Lower lobe of right lung (tissue), 2 donors: ENCODE results near the gene IGIP. TPM values are rescaled to one million over a fixed set of nuclear protein-coding genes. Genes with fewer than 3 reads are reported as not detected.

Experiments
- ATAC-seq, 2 donors: fragments of 200-7000 bp; cut with Tn5 transposase; one replicate each; pipeline ENCODE4 v1.9.1; 2020 to 2022; ENCODE audit warnings: mild to moderate bottlenecking in 2 of 2, moderate library complexity in 2 of 2
- DNase-seq: peaks from one replicate; pipeline ENCODE4 v3.0.0-alpha.2; 2020
- H3K27ac ChIP-seq: fragments of 200-600 bp; one replicate; pipeline ENCODE4 v1.8.0; 2022
- H3K27me3 ChIP-seq: fragments of 200-600 bp; one replicate; pipeline ENCODE4 v1.8.0; 2022; ENCODE audit warnings: low read depth
- H3K36me3 ChIP-seq: fragments of 200-600 bp; one replicate; pipeline ENCODE4 v1.8.0; 2022; ENCODE audit warnings: mild to moderate bottlenecking
- H3K4me1 ChIP-seq: fragments of 200-600 bp; one replicate; pipeline ENCODE4 v1.8.0; 2022
- H3K4me3 ChIP-seq: fragments of 200-600 bp; one replicate; pipeline ENCODE4 v1.8.0; 2022; ENCODE audit warnings: mild to moderate bottlenecking
- H3K9me3 ChIP-seq: fragments of 200-600 bp; one replicate; pipeline ENCODE4 v1.8.0; 2022
- intact Hi-C: fragments of 100-400 bp; cut with DNase I; formaldehyde crosslinking; loops from one replicate; pipeline ENCODE4 v1.11.0; 2022
- total RNA-seq: library from RNA; stranded (reverse); fragmentation: NEBNext Ultra II Directional; extraction: Animal tissue kit (Norgen Biotek cat#: 25700); gene quantifications from one replicate; pipeline ENCODE4 v1.2.1, GENCODE V29; 2021
- TF ChIP-seq, protein P1 (sequence below): fragments of 200-600 bp; IDR thresholded peaks from one replicate; pipeline ENCODE4 v1.8.0; 2022; ENCODE audit warnings: antibody characterized with exemption, mild to moderate bottlenecking
- donor health status: DM: no; HTN: yes; CAD: no; lungs with severe emphysema.

IGIP gene
- total RNA-seq, 1 donor from 2014 or later: 17.7 TPM

GRCh38 chr5:140104100-140104499 is 21.6 kb upstream of the IGIP start:
- ATAC-seq (no peak), DNase-seq (no peak)
- intact Hi-C loops: no loop called here
- H3K4me1 ChIP-seq: peaks cover 14% of the 10 kb centered on the region
- TF ChIP-seq, protein P1, sequence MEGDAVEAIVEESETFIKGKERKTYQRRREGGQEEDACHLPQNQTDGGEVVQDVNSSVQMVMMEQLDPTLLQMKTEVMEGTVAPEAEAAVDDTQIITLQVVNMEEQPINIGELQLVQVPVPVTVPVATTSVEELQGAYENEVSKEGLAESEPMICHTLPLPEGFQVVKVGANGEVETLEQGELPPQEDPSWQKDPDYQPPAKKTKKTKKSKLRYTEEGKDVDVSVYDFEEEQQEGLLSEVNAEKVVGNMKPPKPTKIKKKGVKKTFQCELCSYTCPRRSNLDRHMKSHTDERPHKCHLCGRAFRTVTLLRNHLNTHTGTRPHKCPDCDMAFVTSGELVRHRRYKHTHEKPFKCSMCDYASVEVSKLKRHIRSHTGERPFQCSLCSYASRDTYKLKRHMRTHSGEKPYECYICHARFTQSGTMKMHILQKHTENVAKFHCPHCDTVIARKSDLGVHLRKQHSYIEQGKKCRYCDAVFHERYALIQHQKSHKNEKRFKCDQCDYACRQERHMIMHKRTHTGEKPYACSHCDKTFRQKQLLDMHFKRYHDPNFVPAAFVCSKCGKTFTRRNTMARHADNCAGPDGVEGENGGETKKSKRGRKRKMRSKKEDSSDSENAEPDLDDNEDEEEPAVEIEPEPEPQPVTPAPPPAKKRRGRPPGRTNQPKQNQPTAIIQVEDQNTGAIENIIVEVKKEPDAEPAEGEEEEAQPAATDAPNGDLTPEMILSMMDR: no peak
- no peak overlapping the region for H3K27ac ChIP-seq
- H3K27me3 ChIP-seq: no peaks in the 10 kb centered on the region
- no peaks in the 10 kb centered on the region for H3K9me3 ChIP-seq
- no peak overlapping the region for H3K4me3 ChIP-seq
- H3K36me3 ChIP-seq: no peaks in the 10 kb centered on the region

- no peak for DNase-seq
- TF ChIP-seq, protein P1: no peak
These were observed 19.6 kb upstream of the IGIP start for GRCh38 chr5:140106101-140106500.

GRCh38 chr5:140106805-140107311 is 18.9 kb upstream of the IGIP start:
- no peaks in the 10 kb centered on the region for H3K9me3 ChIP-seq
- DNase-seq (no peak), ATAC-seq (no peak)
- no peaks in the 10 kb centered on the region for H3K36me3 ChIP-seq
- no peaks in the 10 kb centered on the region for H3K27me3 ChIP-seq
- intact Hi-C loops: no loop called here
- H3K4me1 ChIP-seq: peaks cover 19% of the 10 kb centered on the region
- TF ChIP-seq, protein P1: no peak
- H3K4me3 ChIP-seq: peak overlapping the region; percentile 71
- H3K27ac ChIP-seq: peak overlapping the region; percentile 99

More at GRCh38 chr5:140106101-140106500, 19.6 kb upstream of the IGIP start:
- Histone ChIP-seq H3K27me3 (no peaks in the 10 kb centered on the region), H3K36me3 (no peaks in the 10 kb centered on the region), H3K4me3 (no peak overlapping the region), H3K4me1 (peaks cover 14% of the 10 kb centered on the region), H3K27ac (peak overlapping the region; percentile 99), H3K9me3 (no peaks in the 10 kb centered on the region)
- no peak for ATAC-seq
- intact Hi-C loops: no loop called here

GRCh38 chr5:140107312-140108092 is 18.2 kb upstream of the IGIP start:
- intact Hi-C loops: no loop called here
- H3K36me3 ChIP-seq: no peaks in the 10 kb centered on the region
- H3K9me3 ChIP-seq: no peaks in the 10 kb centered on the region
- peaks cover 25% of the 10 kb centered on the region for H3K4me1 ChIP-seq
- H3K4me3 ChIP-seq: peak overlapping the region; percentile 71
- DNase-seq (peak; percentile 97), ATAC-seq (peak; percentile 98)
- peak overlapping the region; percentile 99 for H3K27ac ChIP-seq
- TF ChIP-seq, protein P1: peak; percentile 24
- H3K27me3 ChIP-seq: no peaks in the 10 kb centered on the region

GRCh38 chr5:140108093-140109017 is 17.4 kb upstream of the IGIP start:
- H3K27me3 ChIP-seq: no peaks in the 10 kb centered on the region
- intact Hi-C loops: no loop called here

More at GRCh38 chr5:140108093-140109017, 17.4 kb upstream of the IGIP start:
- DNase-seq: peak; percentile 50
- peaks cover 34% of the 10 kb centered on the region for H3K4me1 ChIP-seq
- H3K4me3 ChIP-seq: peak overlapping the region; percentile 71
- H3K36me3 ChIP-seq: no peaks in the 10 kb centered on the region
- ATAC-seq: peak in 1 of 2 donors; percentile 22
- H3K27ac ChIP-seq: peak overlapping the region; percentile 99
- no peaks in the 10 kb centered on the region for H3K9me3 ChIP-seq
- TF ChIP-seq, protein P1: no peak
